NB4 (cell line): Measurements from ENCODE around the gene SSPN.

ENCODE experiments used
- DNase-seq: peaks from one replicate; pipeline ENCODE4 v3.0.0; 2010; ENCODE audit warnings: low read depth
- H3K4me3 ChIP-seq: one replicate; pipeline ENCODE4 v1.5.1; 2011; ENCODE audit warnings: mild to moderate bottlenecking, low read depth, low read length, moderate library complexity
- MAX ChIP-seq: IDR thresholded peaks from 2 replicates; pipeline ENCODE4 v1.6.1; 2011; ENCODE audit warnings: low read depth, low read length
- MYC ChIP-seq: IDR thresholded peaks from 2 replicates; pipeline ENCODE4 v1.6.1; 2011; ENCODE audit warnings: low read depth, low read length
- POLR2A ChIP-seq: IDR thresholded peaks from 2 replicates; pipeline ENCODE4 v1.6.1; 2011; ENCODE audit warnings: mild to moderate bottlenecking; ENCODE audit not compliant: insufficient read length; ENCODE audit errors: extremely low read depth
- TF ChIP-seq, protein P1 (sequence below): IDR thresholded peaks from one replicate; pipeline ENCODE4 v1.5.1; 2012; ENCODE audit warnings: low read depth, low read length

SSPN gene

DNA sequence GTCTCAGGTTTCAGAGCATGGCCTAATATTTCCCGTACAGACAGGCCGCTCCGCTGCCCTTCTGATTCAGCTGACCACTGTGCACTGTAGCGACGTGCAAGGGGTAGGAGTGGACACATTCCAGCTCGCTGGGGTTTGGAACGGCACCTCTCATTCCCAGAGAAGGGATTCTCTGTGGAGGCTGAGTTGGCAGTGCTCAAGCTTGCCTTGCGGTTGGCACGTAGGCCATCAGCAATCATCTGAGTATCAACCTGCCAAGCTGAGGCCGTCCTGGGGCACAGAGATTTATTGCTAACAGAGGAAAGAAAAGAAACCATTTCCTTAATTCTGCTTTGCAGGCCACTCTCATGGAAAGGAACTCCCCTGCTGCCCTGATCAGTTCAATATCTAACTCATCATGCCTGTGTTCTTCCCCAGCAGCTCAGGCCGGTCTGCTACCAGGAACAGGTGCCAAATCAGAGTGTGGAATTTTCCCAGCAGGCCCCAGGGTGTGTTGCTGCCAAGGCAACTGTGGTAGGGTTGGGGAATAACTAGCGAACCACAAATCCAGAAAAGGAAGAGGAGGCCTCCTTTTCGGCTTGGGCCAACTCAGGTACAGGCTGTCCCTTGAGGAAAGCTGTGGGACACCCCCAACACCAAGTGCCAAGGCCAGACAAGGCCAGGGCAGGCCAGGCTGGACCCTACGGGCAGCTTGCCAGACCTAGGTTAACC, 92.5 kb downstream of the SSPN start:
- no peak overlapping the region for H3K4me3 ChIP-seq
- no peak for TF ChIP-seq MYC
- TF ChIP-seq POLR2A = no peak
- TF ChIP-seq MAX = no peak
- TF ChIP-seq, protein P1, sequence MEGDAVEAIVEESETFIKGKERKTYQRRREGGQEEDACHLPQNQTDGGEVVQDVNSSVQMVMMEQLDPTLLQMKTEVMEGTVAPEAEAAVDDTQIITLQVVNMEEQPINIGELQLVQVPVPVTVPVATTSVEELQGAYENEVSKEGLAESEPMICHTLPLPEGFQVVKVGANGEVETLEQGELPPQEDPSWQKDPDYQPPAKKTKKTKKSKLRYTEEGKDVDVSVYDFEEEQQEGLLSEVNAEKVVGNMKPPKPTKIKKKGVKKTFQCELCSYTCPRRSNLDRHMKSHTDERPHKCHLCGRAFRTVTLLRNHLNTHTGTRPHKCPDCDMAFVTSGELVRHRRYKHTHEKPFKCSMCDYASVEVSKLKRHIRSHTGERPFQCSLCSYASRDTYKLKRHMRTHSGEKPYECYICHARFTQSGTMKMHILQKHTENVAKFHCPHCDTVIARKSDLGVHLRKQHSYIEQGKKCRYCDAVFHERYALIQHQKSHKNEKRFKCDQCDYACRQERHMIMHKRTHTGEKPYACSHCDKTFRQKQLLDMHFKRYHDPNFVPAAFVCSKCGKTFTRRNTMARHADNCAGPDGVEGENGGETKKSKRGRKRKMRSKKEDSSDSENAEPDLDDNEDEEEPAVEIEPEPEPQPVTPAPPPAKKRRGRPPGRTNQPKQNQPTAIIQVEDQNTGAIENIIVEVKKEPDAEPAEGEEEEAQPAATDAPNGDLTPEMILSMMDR = no peak
- no peak for DNase-seq

GRCh38 chr12:26290565-26290964, 95.2 kb downstream of the SSPN start:
- DNase-seq = no peak
- H3K4me3 ChIP-seq = no peak overlapping the region
- TF ChIP-seq, protein P1 = no peak
- TF ChIP-seq MYC (no peak), POLR2A (no peak), MAX (no peak)

DNA sequence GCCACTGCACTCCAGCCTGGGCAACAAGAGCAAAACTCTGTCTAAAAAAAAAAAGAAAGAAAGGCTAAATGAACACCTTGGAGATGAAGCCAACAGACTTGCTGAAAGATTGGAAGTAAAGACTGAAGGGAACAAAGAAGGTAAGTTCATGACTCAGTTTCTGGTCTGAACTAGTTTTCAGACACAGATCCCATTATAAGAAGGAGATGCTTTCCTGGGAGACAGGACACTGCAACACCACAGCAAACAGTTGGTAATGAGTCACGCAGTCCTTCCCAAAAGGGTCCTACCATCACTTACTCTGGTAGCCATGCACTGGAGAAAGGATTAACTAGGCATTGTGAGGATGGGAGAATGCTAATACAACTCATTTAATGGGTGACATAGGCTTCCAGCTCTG, 97.2 kb downstream of the SSPN start:
- H3K4me3 ChIP-seq = no peak overlapping the region
- no peak for DNase-seq
- TF ChIP-seq, protein P1 = no peak
- TF ChIP-seq MYC = no peak
- no peak for TF ChIP-seq MAX
- no peak for TF ChIP-seq POLR2A

- TF ChIP-seq, protein P1 = no peak
- no peak for TF ChIP-seq MAX
- TF ChIP-seq MYC = no peak
- no peak for TF ChIP-seq POLR2A
- DNase-seq = no peak
- H3K4me3 ChIP-seq = no peak overlapping the region
Observed at GRCh38 chr12:26293612-26294011, 98.2 kb downstream of the SSPN start.

DNA sequence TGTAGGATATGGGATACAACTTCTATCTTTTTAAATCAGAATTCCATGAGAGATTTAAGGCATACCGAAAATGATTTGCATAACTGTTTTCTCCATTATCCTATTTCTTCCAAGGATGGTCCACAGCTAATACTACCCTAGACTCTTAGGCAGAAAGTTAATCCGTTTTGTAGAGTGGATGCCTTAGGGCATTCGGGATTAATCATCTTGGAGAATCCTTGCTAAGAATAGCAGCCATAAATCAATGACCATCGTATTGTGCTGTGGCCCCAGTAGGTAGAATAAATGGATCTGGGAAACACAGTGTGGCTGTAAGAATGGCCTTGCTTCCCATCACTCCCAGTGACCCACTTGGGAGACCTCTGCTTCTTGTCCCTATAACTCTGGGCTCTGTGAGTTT, 99.6 kb downstream of the SSPN start:
- H3K4me3 ChIP-seq = no peak overlapping the region
- DNase-seq = no peak
- no peak for TF ChIP-seq MYC
- TF ChIP-seq, protein P1 = no peak
- TF ChIP-seq MAX = no peak
- TF ChIP-seq POLR2A = no peak

- no peak overlapping the region for H3K4me3 ChIP-seq
- no peak for DNase-seq
- no peak for TF ChIP-seq MYC
- TF ChIP-seq POLR2A = no peak
- TF ChIP-seq MAX = no peak
- TF ChIP-seq, protein P1 = no peak
Observed at GRCh38 chr12:26297396-26298070, 102.2 kb downstream of the SSPN start.
